Activated CD4-positive, alpha-beta T cell treated with anti-CD3 and anti-CD28 coated beads, Interleukin-2, amount 50 U/mL, for 4 hours (primary cell): ENCODE measurements around the gene PKIG.
"Not testable (repeated sequence)": the region's sequence is repeated elsewhere in the genome, so short reads cannot be mapped to it uniquely, and the experiment has no call there.

Source experiments
- DNase-seq, 2 experiments: peaks; one replicate each; pipeline ENCODE4 v3.0.0-alpha.2; 2020

PKIG gene

DNA sequence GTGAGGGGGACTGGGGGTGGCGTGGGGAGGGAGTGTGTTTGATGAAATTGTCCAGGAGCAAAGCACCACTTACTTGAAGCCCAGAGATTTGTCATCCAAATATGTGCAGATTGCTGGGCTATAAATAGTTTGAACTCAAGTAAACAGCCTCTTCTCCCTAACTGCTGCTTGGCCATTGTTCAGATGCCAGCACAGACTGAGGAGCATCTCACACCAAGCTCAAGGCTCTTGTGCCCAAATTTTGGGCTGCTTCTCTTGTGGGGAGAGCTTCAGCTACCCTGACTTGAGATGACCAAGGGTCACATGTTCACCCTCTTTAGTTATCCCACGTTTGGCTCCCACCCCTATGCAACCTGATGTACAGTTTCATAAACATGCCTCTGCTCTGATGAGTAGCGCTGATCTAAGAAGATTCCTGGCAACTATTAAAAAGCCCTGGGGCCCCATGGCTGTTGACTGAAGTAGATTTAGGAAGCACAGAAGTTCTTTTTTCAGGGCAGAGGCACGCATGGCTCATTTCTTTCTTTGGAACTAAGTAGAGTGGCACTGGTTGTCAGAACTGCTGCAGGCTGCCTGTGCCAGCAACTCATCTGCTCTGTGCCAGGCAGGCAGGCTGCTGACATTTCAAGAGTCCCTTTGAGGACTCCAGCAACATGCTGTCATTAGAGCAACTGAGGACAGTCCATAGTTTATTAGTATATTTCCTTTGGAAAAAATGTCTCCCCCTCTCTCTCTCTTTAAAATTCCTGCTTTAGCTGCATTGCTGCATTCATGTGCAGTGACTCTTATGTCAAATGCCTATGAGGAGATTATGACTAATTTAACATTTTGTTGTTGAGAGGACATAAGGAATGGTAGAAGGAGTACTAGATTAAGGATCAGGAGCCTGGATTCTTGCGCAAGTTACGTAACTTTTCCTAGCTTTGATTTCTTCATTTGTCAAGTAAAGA is 9.6 kb upstream of the PKIG start:
- no peak for DNase-seq

DNA sequence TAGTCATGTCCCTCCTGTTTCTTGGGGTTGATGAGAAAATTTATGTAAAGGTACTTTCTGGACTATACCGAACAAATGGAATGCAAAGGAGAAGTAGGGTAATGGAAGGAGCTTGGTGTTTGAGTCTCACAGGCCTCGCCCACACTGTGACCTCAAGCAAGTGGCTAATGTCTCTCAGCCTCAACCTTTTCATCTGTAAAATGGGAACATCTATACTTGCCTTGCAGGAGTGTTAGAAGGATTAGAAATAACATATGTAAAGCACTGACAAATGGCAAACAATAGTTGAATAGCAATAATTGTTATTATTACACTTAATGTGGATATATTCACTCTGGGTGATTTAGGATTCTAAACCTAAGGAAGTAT is 8.9 kb upstream of the PKIG start:
- DNase-seq, result no peak

DNA sequence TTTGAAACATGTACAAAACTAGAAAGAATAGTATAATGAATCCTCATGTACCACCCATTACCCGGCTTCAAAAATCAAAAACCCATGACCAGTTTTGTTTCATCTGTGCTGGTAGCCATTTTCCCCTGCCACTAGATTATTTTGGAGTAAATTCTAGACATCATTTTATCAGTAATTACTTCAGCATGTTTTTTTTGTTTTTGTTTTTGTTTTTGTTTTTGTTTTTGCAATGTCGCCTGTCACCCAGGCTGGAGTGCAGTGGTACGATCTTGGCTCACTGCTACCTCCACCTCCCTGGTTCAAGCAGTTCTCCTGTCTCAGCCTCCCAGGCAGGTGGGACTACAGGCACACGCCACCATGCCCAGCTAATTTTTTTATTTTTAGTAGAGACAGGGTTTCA is 8.0 kb upstream of the PKIG start:
- DNase-seq, result no peak

DNA sequence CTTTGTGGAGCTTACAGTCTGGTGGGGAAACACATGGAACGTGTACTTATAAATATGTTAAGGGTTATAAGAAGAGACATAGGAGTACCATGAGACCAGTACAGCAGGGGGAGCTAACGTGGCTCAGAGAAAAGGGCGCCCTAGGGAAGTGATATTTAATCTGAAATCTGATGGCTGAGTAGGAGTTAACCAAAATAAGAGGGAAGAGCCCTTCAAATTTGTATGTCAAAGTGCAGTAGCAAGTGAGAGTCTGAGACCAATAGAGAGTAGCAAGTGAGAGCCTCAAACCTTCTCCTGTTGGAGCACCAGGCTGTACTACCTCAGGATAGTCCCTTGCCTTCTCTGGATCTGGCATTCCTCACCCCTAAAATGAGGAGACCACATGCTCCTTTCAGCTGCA is 6.1 kb upstream of the PKIG start:
- DNase-seq, result no peak

DNA sequence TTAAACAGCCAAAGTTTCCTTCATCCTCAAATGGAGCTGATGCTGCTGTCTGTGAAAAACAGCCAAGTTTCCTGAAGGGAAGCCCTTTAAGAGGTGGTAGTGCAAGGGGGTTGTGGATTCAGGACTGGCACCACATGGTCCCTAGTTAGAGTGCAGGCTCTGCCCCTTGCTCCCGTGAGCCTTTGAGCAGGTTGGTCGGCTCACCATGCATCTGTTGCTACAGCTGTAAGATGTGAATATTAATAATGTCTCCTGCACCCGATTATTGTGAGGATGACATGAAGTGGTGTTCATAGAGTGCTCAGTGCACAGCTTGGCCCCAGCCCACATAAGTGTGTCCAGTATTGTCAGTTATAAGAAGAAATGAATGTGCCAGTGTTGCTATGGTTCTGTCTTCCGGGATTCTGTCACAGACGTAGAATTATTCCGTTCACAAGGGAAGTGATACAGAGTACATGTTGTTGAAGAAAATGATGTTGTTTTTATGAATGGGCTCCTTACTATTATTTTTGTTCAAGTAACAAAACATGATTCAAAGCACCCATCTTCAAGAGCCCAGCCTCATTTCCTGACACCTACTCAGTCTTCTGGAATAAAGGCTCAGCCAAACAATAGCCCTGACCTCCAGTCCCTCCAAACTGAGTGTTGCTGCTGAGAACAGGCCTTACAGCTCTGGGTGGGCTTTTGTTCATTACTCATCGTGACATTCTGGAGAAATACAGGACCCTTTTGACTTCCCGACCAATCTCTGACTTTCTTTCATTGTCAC is 2.9 kb upstream of the PKIG start:
- no peak for DNase-seq

DNA sequence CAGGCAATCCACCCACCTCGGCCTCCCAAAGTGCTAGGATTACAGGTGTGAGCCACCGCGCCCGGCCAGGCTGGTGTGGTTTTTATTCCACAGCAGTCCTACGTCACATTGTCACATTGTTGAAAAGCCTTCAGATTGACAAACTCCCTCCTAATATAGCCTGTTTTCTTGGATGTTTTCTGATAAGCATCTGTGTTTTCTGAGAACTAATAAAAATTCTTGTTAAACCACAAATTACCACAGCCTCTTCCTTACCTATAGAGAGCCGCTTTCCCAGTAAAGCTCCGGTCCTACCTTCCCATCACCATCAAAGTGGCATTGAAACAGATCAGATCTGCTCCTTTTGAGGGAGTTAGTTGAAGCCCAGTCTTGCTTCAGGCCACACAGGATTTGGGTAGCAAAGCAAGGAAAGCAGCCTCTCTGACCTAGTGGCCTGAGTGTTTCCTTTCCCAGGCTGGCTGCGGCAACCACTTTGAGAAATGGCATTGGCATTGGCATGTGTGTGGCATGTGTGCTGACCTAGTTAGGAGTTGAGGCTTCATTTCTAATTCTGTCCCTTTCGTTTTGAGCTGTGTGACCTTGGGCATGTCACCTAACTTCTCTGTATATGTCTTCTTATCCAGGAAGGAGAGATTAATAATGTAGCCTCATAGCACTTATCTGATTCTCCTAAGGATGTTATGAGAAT is 1.7 kb upstream of the PKIG start:
- DNase-seq, result no peak

DNA sequence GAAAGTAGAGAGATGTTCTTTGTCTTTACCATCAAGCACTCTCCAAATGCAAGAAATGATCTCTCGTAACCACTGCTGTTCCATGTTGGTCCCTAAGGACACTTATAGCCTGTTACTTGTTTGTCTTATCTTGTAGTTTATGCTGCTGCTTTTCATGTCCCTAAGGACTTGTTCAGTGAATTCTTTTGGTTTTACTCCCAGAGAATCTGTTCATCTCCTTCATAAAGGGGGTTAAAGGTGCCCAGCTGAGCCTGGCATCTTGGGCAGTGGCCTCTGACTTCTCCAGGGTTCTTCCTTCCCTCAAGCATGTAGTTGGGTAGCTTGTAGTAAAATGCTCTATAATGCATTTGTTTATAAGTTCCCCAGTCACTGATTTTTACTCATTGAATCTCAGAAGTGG is 864 bp upstream of the PKIG start:
- DNase-seq, result no peak

DNA sequence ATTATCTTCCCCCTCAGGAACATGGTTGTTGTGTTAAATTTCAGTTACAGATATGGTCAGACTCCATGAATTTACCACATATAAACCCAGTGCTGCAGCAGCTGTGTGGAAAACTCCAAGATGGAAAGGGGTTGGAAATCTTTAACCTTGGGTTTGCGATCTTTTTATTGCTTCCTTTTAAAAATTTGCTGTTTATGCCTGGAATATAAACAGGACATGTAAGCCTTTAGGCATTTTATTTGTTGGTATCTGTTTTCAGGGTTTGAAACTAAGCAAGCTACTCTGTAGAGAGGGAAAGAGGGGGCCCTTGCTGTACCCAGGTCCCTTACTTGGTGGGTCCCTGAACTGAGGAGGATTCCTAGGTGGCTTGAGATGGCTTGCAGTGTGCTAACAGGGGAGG is 778 bp downstream of the PKIG start:
- no peak for DNase-seq

DNA sequence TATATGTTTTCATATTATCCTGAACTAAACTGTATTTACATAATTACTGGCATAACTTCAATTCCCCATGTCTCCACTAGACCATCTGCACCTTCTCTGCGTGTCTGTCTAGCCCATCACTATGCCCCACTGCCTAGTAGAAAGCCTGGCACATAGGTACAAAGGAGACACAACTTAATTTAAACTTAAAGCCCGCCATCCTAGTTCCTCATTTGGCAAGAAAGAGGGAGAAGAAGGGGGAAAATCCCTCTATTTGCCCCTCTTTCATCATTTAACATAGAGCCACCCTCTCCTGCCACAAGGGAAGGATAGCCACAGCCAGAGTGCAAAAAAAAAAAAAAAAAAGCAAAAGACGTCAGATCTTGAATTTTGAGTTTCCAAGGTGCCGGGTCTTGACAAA is 1.8 kb downstream of the PKIG start:
- no peak for DNase-seq

DNA sequence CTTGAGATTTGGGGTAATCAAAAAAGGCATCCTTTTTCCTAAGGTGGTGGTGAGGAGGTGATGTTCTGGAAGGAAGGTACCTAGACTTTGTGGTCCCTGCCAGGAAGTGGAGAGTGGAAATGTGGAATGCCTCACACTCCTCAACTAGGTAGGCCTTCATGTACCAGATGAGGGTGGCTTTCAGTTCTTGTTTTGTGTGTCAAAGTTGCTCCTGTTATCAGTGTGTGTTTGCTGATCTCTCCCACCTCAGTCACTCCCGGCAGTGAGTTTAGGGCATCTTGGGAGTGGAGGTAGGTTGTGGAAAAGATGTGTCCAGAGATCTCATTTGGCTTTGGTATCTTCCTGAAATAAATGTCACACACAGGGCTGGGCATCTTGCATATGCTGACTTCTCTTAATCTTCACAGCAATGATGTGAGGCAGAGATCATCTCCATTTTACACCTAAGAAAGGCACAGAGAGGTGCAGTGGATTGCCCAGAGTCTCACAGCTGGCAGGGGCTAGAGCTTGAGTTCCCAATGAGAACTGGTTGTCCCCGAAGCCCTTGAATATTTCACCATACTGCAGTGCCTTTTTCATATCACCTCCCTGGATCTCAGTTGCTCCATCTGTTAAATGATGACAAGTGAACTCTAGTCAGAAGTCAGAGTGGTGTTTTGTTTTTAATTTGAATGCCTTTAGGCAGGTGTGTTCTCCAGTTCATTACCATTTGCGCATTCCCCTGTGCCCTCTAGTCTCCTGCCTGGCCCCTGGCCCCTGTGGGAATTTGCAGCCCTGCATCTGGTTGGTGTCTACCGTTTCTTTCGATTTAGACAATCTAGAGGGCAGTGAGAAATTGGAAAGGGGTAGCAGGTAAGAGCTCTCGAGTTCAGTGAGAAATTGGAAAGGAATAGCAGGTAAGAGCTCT is 2.9 kb downstream of the PKIG start:
- no peak for DNase-seq

DNA sequence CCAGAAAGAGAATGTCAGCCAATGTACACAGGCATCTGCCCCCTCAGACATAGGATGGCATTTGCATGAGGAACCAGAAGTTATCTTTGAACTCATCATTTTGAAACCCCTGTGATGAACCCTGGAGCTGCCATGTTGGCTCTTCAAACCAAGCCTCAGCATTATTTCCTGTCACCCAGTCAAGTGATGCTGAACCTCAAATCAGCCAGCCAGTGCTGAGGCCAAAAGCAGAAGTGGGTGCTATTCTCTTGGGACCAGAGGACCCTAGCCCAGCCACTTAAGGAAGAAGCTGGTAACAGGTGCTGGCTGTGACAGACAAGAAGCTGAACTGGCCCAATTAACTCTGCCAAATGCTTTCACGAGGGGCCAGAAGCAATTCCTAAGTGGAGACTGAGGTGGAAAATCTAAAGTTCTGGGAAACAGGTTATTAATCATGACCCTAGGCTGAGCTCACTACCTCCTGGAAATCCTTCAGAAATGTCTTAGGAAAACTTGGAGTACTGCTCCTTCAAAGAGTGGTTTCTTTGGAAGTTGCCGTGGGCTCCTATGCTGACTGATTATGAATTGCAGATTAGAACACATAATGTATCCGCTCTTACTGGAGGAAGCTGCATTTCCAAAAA is 4.0 kb downstream of the PKIG start:
- no peak for DNase-seq

DNA sequence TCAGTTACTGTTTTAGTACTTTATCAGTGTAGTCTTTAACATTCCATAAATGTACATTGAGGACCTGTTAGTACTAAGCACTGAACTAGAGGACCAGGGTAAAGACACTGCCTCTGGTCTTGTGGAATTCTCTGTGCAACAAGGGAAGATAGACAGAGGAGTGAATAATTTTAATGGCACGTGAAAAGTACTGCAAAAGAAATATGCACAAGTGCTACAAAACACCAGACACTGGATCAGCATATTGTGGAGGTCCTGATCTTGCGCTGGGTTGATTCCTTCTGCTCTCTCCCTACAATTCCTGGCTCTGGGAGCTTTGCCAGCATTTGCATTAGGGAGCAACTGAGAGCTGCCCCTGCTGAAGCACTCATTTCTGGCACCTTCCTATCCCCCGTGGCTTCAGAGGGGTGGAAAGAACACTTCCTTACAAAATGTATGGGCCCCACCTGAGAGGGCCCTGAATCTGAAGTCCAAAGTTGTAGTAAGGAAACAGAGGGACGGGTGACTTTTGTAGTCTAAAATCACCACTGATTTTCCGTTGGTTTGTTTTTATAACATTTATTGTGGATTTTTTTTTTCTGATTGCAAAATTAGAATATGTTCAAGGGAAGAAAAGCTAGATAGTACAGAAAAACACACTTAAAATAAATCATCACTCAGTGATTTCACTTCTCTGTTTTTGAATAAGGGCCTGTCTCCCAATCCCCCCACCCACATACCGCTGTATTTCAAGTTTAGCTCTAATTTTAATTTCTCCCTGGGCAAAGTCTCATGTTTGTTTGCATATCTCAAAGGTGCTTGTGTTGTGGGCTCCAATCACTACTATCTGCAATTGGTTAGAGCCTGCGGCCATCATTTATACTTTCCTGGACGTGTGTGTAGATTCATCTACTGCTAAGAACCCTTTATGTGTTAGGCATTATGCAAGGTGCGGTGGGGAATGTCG is 4.9 kb downstream of the PKIG start:
- DNase-seq, result no peak

DNA sequence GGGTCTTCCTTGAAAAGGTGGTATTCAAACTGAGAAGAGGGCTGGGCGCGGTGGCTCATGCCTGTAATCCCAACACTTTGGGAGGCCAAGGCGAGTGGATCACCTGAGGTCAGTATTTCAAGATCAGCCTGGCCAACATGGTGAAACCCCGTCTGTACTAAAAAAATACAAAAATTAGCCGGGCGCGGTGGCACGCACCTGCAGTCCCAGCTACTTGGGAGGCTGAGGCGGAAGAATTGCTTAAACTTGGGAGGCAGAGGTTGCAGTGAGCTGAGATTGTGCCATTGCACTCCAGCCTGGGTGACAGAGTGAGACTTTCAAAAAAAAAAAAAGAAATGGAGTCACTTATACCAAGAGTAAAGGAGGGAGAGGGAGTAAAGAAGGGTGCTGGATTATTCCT is 5.9 kb downstream of the PKIG start:
- not testable (repeated sequence) for DNase-seq

DNA sequence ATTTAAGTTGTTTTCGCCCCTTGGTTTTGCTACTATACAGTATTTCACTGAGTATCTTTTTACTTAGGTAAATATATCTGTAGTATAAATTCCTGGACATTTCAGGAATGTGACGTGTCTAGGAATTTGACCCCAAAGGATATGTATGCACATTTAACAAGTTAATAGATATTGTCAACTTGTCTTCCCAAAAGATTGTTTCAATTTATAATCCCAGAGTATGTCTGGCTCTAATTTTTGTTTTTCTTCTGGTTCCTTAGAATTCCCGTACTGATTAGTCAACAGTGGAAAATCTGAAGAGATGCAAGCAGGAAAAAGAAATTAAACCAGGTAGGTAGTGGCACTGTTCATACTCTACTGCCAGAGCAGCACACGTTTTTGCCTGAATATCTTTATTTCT is 7.2 kb downstream of the PKIG start:
- DNase-seq, result no peak

DNA sequence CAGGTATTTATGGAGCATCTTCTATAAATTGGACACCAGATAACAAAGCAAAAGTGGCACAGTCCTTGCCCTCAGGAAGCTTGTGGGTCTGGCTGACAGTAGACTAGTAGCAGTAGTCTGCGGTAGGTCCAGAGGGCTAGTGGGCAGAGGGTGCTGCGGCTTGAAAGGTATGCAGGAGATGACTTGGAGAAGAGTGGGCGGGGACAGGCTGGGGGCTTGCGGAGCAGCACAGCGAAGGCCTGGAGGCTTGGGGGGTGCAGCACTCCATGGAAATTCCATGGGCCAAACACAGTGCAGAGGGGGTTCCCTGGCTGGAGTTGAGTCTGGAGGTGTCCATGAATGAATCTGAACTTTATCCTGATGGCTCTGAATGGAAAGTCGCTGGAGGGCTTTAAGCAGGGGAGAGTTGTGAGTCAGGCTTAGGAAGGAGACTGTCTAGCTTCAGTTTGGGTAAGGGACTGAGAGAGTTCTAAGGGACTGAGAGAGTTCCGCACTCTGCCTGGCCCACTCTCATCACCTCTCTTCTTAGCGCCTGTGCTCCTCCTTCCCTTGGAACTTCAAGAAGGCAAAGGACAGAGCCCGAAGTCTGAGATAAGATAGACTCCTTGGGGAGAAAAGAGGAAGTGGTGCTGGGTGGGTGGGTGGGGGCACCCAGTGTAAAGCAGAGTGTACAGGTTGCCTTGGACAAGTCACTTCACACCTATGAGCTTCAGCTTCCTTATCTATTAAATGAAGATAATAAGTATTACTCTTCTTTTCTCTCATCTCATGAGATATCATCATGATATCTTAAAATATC is 8.8 kb downstream of the PKIG start:
- DNase-seq, result no peak

DNA sequence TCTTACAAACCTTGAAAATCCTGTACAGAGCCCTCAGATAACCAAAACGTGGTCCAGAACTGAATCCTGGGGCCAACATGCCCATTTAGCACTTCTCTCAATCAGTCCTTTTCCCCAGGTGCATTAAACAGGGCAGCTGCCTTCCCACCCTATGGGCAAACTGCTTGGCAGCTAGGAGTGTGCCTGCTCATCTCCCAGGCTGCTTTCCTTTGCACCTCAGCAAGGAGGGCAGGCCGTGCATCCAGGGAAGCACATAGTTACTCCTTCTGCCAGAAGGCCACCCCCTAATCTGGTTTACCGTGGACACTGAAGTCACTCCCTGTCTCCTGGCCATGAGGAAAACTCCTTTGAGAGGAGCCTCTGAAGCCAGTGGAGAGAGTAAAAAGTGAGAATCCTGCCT is 10.0 kb downstream of the PKIG start:
- DNase-seq, result no peak

DNA sequence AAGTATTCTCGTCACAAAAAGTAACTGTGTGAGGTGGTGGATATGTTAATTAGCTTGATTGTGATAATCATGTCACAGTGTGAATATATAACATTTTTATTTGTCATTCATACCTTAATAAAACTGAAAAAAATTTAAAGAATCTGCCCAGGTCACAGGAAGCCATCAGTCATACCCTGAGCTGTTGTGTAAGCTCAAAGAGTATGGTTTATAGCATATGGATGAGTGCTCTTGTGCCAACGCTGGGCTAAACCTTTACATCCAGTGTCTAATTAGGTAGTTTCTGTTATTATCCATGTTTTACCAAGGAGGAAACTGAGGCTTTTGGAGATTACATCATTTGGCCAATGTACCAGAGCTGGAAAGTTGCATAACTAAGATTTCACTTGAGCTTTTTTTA is 11.4 kb downstream of the PKIG start:
- no peak for DNase-seq

DNA sequence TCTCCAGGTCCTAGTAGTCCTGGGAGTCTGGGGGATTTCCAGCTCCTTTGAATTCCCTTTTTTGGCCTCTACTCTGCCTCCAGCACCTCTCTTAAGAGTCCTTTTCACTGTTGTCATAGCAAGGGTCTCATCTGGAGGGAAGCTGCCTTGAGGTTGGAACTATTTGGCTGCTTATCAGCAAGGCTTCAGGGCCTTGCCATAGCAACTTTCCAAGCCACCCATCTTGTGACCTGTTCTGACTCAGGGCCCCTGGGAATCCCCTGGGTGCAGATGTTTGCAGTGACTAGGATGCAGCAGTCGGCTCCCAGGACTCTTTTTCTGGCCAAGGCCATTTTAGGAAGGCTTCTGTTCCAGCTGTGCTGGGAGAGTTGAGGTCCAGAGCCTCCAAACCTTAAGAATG is 12.4 kb downstream of the PKIG start:
- DNase-seq, result no peak

DNA sequence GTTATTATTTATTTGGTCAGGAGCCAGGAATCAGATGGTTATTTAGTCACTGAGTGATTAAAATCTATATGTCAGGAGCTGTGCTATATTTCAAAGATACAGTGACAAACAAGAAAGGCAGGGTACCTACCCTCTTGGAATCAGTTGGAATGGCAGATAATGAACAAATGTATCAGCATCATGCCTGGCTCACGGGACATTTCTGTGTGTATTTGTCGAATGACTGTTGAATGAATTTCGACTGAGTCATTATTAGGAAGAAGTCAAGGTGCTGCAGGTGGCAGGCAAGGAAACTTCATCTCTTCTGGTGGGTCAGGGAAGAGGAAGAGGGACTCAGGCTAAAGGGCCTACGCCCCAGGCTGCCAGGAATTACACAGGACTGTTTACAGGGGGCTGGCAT is 13.6 kb downstream of the PKIG start:
- DNase-seq, result no peak

DNA sequence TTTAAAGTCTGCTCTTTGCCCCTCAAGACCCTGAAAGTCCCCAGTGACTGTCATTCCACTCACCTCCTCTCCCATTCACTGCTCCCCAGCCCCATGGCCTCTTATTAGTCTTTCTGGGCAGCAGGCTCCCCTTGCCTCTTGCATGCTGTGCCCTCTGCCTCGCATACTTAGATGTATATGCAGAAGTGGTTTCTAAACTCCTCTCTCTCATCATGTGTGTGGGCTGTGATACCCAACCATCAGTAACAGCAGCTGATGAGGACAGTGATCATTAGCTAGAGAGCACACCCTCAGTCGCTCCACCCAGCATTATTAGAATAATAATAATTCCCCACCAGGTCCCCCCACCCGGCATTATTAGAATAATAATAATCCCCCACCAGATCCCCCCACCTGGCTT is 14.5 kb downstream of the PKIG start:
- no peak for DNase-seq
